GF-D8 (cell line): ENCODE data around the gene COMTD1.
"Not testable (repeated sequence)": the region's sequence is repeated elsewhere in the genome, so short reads cannot be mapped to it uniquely, and the experiment has no call there.

Experiments
- DNase-seq: peaks from one replicate; lab custom pipeline; 2025; lab: John Stamatoyannopoulos, UW

The COMTD1 gene

GRCh38 chr10:75195035-75195763, 40.6 kb downstream of the COMTD1 start:
- DNase-seq: no peak

GRCh38 chr10:75194625-75195024, 41.1 kb downstream of the COMTD1 start:
- not testable (repeated sequence) for DNase-seq

GRCh38 chr10:75191821-75192568, 43.8 kb downstream of the COMTD1 start:
- DNase-seq: no peak

GRCh38 chr10:75189266-75190096, 46.3 kb downstream of the COMTD1 start:
- DNase-seq: no peak

- not testable (repeated sequence) for DNase-seq
Observed at GRCh38 chr10:75188522-75188921, 47.2 kb downstream of the COMTD1 start.

GRCh38 chr10:75187961-75188426, 47.8 kb downstream of the COMTD1 start:
- DNase-seq: no peak

GRCh38 chr10:75186310-75186709, 49.4 kb downstream of the COMTD1 start:
- no peak for DNase-seq
